BE2C (cell line): Measurements from ENCODE around the gene APOA4.

ENCODE experiments used
- DNase-seq: peaks from one replicate; pipeline ENCODE4 v3.0.0-alpha.2; 2020
- H3K27me3 ChIP-seq: fragments of 250-450 bp; sonication (Bioruptor Pico); 2 replicates; pipeline ENCODE4 v1.5.1; 2020; ENCODE audit warnings: mild to moderate bottlenecking
- H3K36me3 ChIP-seq: fragments of 250-450 bp; sonication (Bioruptor Pico); 2 replicates; pipeline ENCODE4 v1.5.1; 2020; ENCODE audit warnings: mild to moderate bottlenecking
- H3K4me1 ChIP-seq: fragments of 250-450 bp; sonication (Bioruptor Pico); 2 replicates; pipeline ENCODE4 v1.5.1; 2020
- H3K4me3 ChIP-seq: 2 replicates; pipeline ENCODE4 v1.5.1; 2011; ENCODE audit warnings: low read depth, low read length
- H3K9me3 ChIP-seq: fragments of 250-450 bp; sonication (Bioruptor Pico); 2 replicates; pipeline ENCODE4 v1.5.1; 2020
- CTCF ChIP-seq: IDR thresholded peaks from 2 replicates; pipeline ENCODE4 v1.5.1; 2012; ENCODE audit warnings: mild to moderate bottlenecking, low read depth, low read length

The APOA4 gene

GRCh38 chr11:116833816-116834534, 10.9 kb upstream of the APOA4 start:
- Histone ChIP-seq H3K4me3 (no peak overlapping the region), H3K27me3 (no peaks in the 10 kb centered on the region), H3K9me3 (no peaks in the 10 kb centered on the region), H3K36me3 (no peaks in the 10 kb centered on the region), H3K4me1 (peaks cover 11% of the 10 kb centered on the region)
- no peak for DNase-seq
- TF ChIP-seq CTCF = no peak

GRCh38 chr11:116833491-116833815, 10.3 kb upstream of the APOA4 start:
- peaks cover 15% of the 10 kb centered on the region for H3K4me1 ChIP-seq
- no peaks in the 10 kb centered on the region for H3K27me3 ChIP-seq
- no peak overlapping the region for H3K4me3 ChIP-seq
- DNase-seq = no peak
- no peaks in the 10 kb centered on the region for H3K36me3 ChIP-seq
- H3K9me3 ChIP-seq = no peaks in the 10 kb centered on the region
- TF ChIP-seq CTCF = no peak

GRCh38 chr11:116832350-116833290, 9.5 kb upstream of the APOA4 start:
- TF ChIP-seq CTCF = no peak
- DNase-seq = no peak
- H3K27me3 ChIP-seq = no peaks in the 10 kb centered on the region
- H3K4me1 ChIP-seq = peaks cover 15% of the 10 kb centered on the region
- H3K4me3 ChIP-seq = no peak overlapping the region
- no peaks in the 10 kb centered on the region for H3K36me3 ChIP-seq
- no peaks in the 10 kb centered on the region for H3K9me3 ChIP-seq

GRCh38 chr11:116831790-116832349, 8.8 kb upstream of the APOA4 start:
- Histone ChIP-seq H3K36me3 (no peaks in the 10 kb centered on the region), H3K4me1 (peaks cover 15% of the 10 kb centered on the region), H3K4me3 (no peak overlapping the region), H3K9me3 (no peaks in the 10 kb centered on the region), H3K27me3 (no peaks in the 10 kb centered on the region)
- no peak for DNase-seq
- TF ChIP-seq CTCF = no peak

GRCh38 chr11:116830184-116830912, 7.2 kb upstream of the APOA4 start:
- Histone ChIP-seq H3K4me3 (no peak overlapping the region), H3K9me3 (no peaks in the 10 kb centered on the region), H3K36me3 (no peaks in the 10 kb centered on the region), H3K4me1 (peaks cover 11% of the 10 kb centered on the region), H3K27me3 (no peaks in the 10 kb centered on the region)
- no peak for DNase-seq
- TF ChIP-seq CTCF = no peak
